Inferior parietal cortex (tissue), 1 donor: Measurements from ENCODE around the gene CDK14.

ENCODE experiments used
- DNase-seq: peaks from one replicate; pipeline ENCODE4 v3.0.0-alpha.2; 2016; ENCODE audit errors: extremely low spot score

Gene CDK14

GRCh38 chr7:91249506-91250233, 653.5 kb downstream of the CDK14 start:
- DNase-seq: no peak

GRCh38 chr7:91250706-91251105, 654.6 kb downstream of the CDK14 start:
- no peak for DNase-seq

- DNase-seq: no peak
Observed at GRCh38 chr7:91251877-91252276, 655.8 kb downstream of the CDK14 start.
